H1 (cell line): ENCODE results near the gene AMN1. TPM values are rescaled to one million over a fixed set of nuclear protein-coding genes. Genes with fewer than 3 reads are reported as not detected.
"Not testable (repeated sequence)": the region's sequence is repeated elsewhere in the genome, so short reads cannot be mapped to it uniquely, and the experiment has no call there.

Experiments
- CTCF ChIA-PET: fragments of 300-600 bp; sonication (Branson Sonifier 250); formaldehyde crosslinking; loops from one replicate; lab custom pipeline; 2021; ENCODE audit not compliant: partially characterized antibody; lab: Charles Lee
- POLR2A ChIA-PET: fragments of 300-600 bp; sonication (Branson Sonifier 250); formaldehyde crosslinking; loops from one replicate; lab custom pipeline; 2021; ENCODE audit warnings: inconsistent platforms; ENCODE audit not compliant: partially characterized antibody; lab: Charles Lee
- DNase-seq, 2 experiments: peaks; one replicate each; pipeline versions ENCODE4 v3.0.0 to v3.0.0-alpha.2; 2010 to 2022; ENCODE audit warnings: low spot score in 2 of 2, low read depth in 1 of 2, mixed read lengths in 1 of 2
- FAIRE-seq: peaks from 2 replicates; lab custom pipeline; 2011; peaks lifted over from hg19 to GRCh38; lab: Jason Lieb, UNC
- H2AFZ ChIP-seq: 2 replicates; pipeline ENCODE4 v1.8.1; 2012; ENCODE audit warnings: low read length, inconsistent platforms
- H2AK5ac ChIP-seq: 2 replicates; pipeline ENCODE4 v1.6.1; 2013; ENCODE audit warnings: low read depth, low read length
- H2BK120ac ChIP-seq: replicated peaks from 2 replicates; pipeline ENCODE3; 2013; ENCODE audit warnings: low read depth, low read length, inconsistent platforms
- H2BK12ac ChIP-seq: 2 replicates; pipeline ENCODE4 v1.6.1; 2013; ENCODE audit warnings: low read depth, low read length
- H2BK15ac ChIP-seq: 2 replicates; pipeline ENCODE4 v1.6.1; 2013; ENCODE audit warnings: low read length
- H2BK20ac ChIP-seq: 2 replicates; pipeline ENCODE4 v1.6.1; 2013; ENCODE audit warnings: low read length
- H2BK5ac ChIP-seq: 2 replicates; pipeline ENCODE4 v1.6.1; 2013; ENCODE audit warnings: low read depth, low read length
- H3K14ac ChIP-seq: 2 replicates; pipeline ENCODE4 v1.6.1; 2013; ENCODE audit warnings: inconsistent platforms; ENCODE audit not compliant: insufficient read length
- H3K18ac ChIP-seq: 2 replicates; pipeline ENCODE4 v1.6.1; 2013; ENCODE audit warnings: low read length; ENCODE audit errors: extremely low read depth
- H3K23ac ChIP-seq: 2 replicates; pipeline ENCODE4 v1.6.1; 2013; ENCODE audit warnings: inconsistent platforms; ENCODE audit not compliant: insufficient read length
- H3K23me2 ChIP-seq: 2 replicates; pipeline ENCODE4 v1.6.1; 2013; ENCODE audit warnings: low read depth, low read length
- H3K27ac ChIP-seq: 2 replicates; pipeline ENCODE4 v1.6.1; 2011; ENCODE audit warnings: low read depth, low read length, inconsistent platforms
- H3K27me3 ChIP-seq, 4 experiments: replicated peaks in 1 of 4; 1 replicate in 1 of 4; 2 replicates in 3 of 4; pipeline versions ENCODE4 v1.6.1 to v1.8.1; 2011 to 2013; ENCODE audit warnings: low read length in 3 of 4, mild to moderate bottlenecking in 3 of 4, inconsistent platforms in 2 of 4, mixed read lengths in 2 of 4, moderate library complexity in 1 of 4; ENCODE audit not compliant: control insufficient read depth in 3 of 4, insufficient read depth in 3 of 4; ENCODE audit errors: extremely low read depth in 1 of 4
- H3K36me3 ChIP-seq, 4 experiments: 2 replicates each; pipeline versions ENCODE4 v1.6.1 to v1.8.1; 2011 to 2013; ENCODE audit warnings: mild to moderate bottlenecking in 4 of 4, low read length in 3 of 4, moderate library complexity in 2 of 4, control low read depth in 1 of 4, inconsistent platforms in 1 of 4; ENCODE audit not compliant: insufficient read depth in 4 of 4, control insufficient read depth in 2 of 4
- H3K4ac ChIP-seq: replicated peaks from 2 replicates; pipeline ENCODE3; 2013; ENCODE audit warnings: low read length, low read depth, mixed read lengths, inconsistent platforms; ENCODE audit not compliant: insufficient read length
- H3K4me1 ChIP-seq, 4 experiments: replicated peaks in 1 of 4; 1 replicate in 1 of 4; 2 replicates in 3 of 4; pipeline versions ENCODE4 v1.6.1 to v1.8.1; 2011 to 2013; ENCODE audit warnings: low read length in 3 of 4, inconsistent platforms in 2 of 4, mixed read lengths in 1 of 4; ENCODE audit not compliant: insufficient read depth in 4 of 4, control insufficient read depth in 3 of 4
- H3K4me2 ChIP-seq, 2 experiments: 2 replicates each; pipeline versions ENCODE4 v1.6.1 to v1.8.1; 2011 to 2013; ENCODE audit warnings: low read depth in 2 of 2, low read length in 2 of 2, control low read depth in 1 of 2, inconsistent platforms in 1 of 2, mild to moderate bottlenecking in 1 of 2; ENCODE audit not compliant: insufficient read depth in 1 of 2
- H3K4me3 ChIP-seq, 4 experiments: fragments of 200-600, 300-600 bp in 1 of 4; sonication (generic), shearing (Covaris generic), sonication (Bioruptor Twin) in 1 of 4; 2 replicates each; pipeline versions ENCODE4 v1.5.1 to v1.8.1; 2011 to 2016; ENCODE audit warnings: low read length in 4 of 4, low read depth in 3 of 4, control low read depth in 2 of 4, inconsistent platforms in 2 of 4, mild to moderate bottlenecking in 2 of 4, mixed read lengths in 1 of 4, moderate library complexity in 1 of 4; ENCODE audit not compliant: insufficient read depth in 2 of 4; ENCODE audit errors: extremely low read depth in 1 of 4
- H3K56ac ChIP-seq: replicated peaks from 2 replicates; pipeline ENCODE3; 2013; ENCODE audit warnings: low read depth, mild to moderate bottlenecking, mixed read lengths, low read length, inconsistent platforms; ENCODE audit not compliant: insufficient read length
- H3K79me1 ChIP-seq: 2 replicates; pipeline ENCODE4 v1.6.1; 2013; ENCODE audit warnings: low read depth, low read length, control low read depth
- H3K79me2 ChIP-seq, 2 experiments: 2 replicates each; pipeline versions ENCODE4 v1.6.1 to v1.8.1; 2012 to 2013; ENCODE audit warnings: low read length in 2 of 2, mild to moderate bottlenecking in 2 of 2, inconsistent platforms in 1 of 2; ENCODE audit not compliant: insufficient read depth in 2 of 2, control insufficient read depth in 1 of 2
- H3K9ac ChIP-seq, 4 experiments: replicated peaks in 1 of 4; 1 replicate in 1 of 4; 2 replicates in 3 of 4; pipeline versions ENCODE4 v1.6.1 to v1.8.1; 2011 to 2013; ENCODE audit warnings: low read depth in 3 of 4, low read length in 3 of 4, control low read depth in 2 of 4, mild to moderate bottlenecking in 2 of 4, moderate library complexity in 2 of 4, inconsistent platforms in 1 of 4; ENCODE audit errors: extremely low read depth in 1 of 4
- H3K9me3 ChIP-seq, 2 experiments: 2 replicates each; pipeline versions ENCODE4 v1.6.1 to v1.8.1; 2012 to 2013; ENCODE audit warnings: mild to moderate bottlenecking in 2 of 2, moderate library complexity in 2 of 2, control low read depth in 1 of 2, inconsistent platforms in 1 of 2, low read depth in 1 of 2, low read length in 1 of 2, mixed read lengths in 1 of 2; ENCODE audit not compliant: insufficient read depth in 2 of 2
- H4K20me1 ChIP-seq, 2 experiments: replicated peaks in 1 of 2; 2 replicates each; pipeline versions ENCODE3 to v1.8.1; 2011 to 2013; ENCODE audit warnings: inconsistent platforms in 2 of 2, low read length in 2 of 2, mild to moderate bottlenecking in 1 of 2; ENCODE audit not compliant: insufficient read depth in 2 of 2, control insufficient read depth in 1 of 2
- H4K5ac ChIP-seq: 2 replicates; pipeline ENCODE4 v1.6.1; 2013; ENCODE audit warnings: low read length, low read depth, mixed read lengths, inconsistent platforms; ENCODE audit not compliant: insufficient read length
- H4K8ac ChIP-seq: 2 replicates; pipeline ENCODE4 v1.8.0; 2013; ENCODE audit warnings: mild to moderate bottlenecking, moderate library complexity, low read length, inconsistent platforms; ENCODE audit not compliant: insufficient read depth; ENCODE audit errors: extremely low read depth
- H4K91ac ChIP-seq: replicated peaks from 2 replicates; pipeline ENCODE3; 2013; ENCODE audit warnings: low read length, mixed read lengths, inconsistent platforms; ENCODE audit not compliant: insufficient read length
- ASH2L ChIP-seq: fragments of 200-600, 300-600 bp; sonication (generic); IDR thresholded peaks from one replicate; pipeline ENCODE4 v1.7.1; 2017; ENCODE audit warnings: low read length
- EP300 ChIP-seq, 2 experiments: IDR thresholded peaks; 1 replicate in 1 of 2; 2 replicates in 1 of 2; pipeline ENCODE4 v1.6.1; 2011 to 2012; ENCODE audit warnings: low read depth in 2 of 2, low read length in 2 of 2, mild to moderate bottlenecking in 2 of 2, borderline replicate concordance in 1 of 2, inconsistent platforms in 1 of 2, moderate library complexity in 1 of 2
- RBBP5 ChIP-seq: IDR thresholded peaks from 2 replicates; pipeline ENCODE4 v1.7.1; 2012; ENCODE audit warnings: low read depth, mild to moderate bottlenecking, inconsistent platforms, low read length, moderate library complexity, borderline replicate concordance
- YY1 ChIP-seq: IDR thresholded peaks from 2 replicates; pipeline ENCODE4 v1.6.1; 2011; ENCODE audit warnings: low read depth, mild to moderate bottlenecking, low read length
- WGBS, 2 experiments: shearing (Covaris generic) in 1 of 2; methylation state at CpG; one replicate each; pipeline versions ENCODE4 v1.1.6 to v1.1.7; 2013 to 2015; ENCODE audit warnings: low lambda C conversion rate in 2 of 2, mixed read lengths in 2 of 2, inconsistent platforms in 1 of 2, low coverage in 1 of 2, missing lambda C conversion rate in 1 of 2; ENCODE audit not compliant: insufficient replicate concordance in 2 of 2, insufficient coverage in 1 of 2, insufficient read length in 1 of 2; ENCODE audit errors: extremely low coverage in 1 of 2, missing lambda C conversion rate in 1 of 2; 5-methylcytosine and 5-hydroxymethylcytosine counted together
- polyA plus RNA-seq, 7 experiments: library from polyadenylated mRNA; depleted of rRNA in 3 of 7; stranded (reverse) in 5 of 7; unstranded in 2 of 7; fragments of >200 nt in 5 of 7; fragments of 200-250 nt in 2 of 7; gene quantifications; 1 replicate in 5 of 7; 2 replicates in 1 of 7; 4 replicates in 1 of 7; pipeline versions ENCODE4 v1.2.1 to v1.2.3, GENCODE V29; 2011 to 2013; ENCODE audit warnings: missing spikeins in 2 of 7, mixed read lengths in 2 of 7
- total RNA-seq: library from RNA; stranded (reverse); fragmentation: NEBNext Ultra II Directional; extraction: Animal tissue kit (Norgen Biotek cat#: 25700); gene quantifications from 2 replicates; pipeline ENCODE4 v1.2.1, GENCODE V29; 2021

AMN1 gene
- total and polyA plus RNA-seq, 2 of the 8 experiments (the other 6 are each of a cell fraction or from before 2014, with no cell fraction given), result 7.5 to 13.8 TPM

- not testable (repeated sequence) for FAIRE-seq, H3K79me1 ChIP-seq, H3K4me1 ChIP-seq, H2AFZ ChIP-seq, H2BK120ac ChIP-seq, H3K9me3 ChIP-seq, H4K20me1 ChIP-seq, H4K8ac ChIP-seq, H2AK5ac ChIP-seq, H3K4ac ChIP-seq, H3K9ac ChIP-seq, H2BK20ac ChIP-seq, H3K27me3 ChIP-seq, H3K36me3 ChIP-seq, H3K27ac ChIP-seq, H3K23me2 ChIP-seq, H3K23ac ChIP-seq, H3K56ac ChIP-seq, H3K79me2 ChIP-seq, H4K91ac ChIP-seq, H3K14ac ChIP-seq
- TF ChIP-seq RBBP5 (peak; percentile 54; the same call in 1 of the 2 replicates), EP300 (IDR thresholded peaks at IDR 0.05; ENCODE audit: borderline replicate concordance in 1 of 2, low read depth in 2 of 2, low read length in 2 of 2) (0 out of 3 replicates have a peak, but pooled peaks of 1 of the 2 experiments have one; percentile 15), YY1 (0 out of 2 replicates have a peak, but pooled peaks have one; percentile 58), ASH2L (peak; percentile 52)
- ChIA-PET CTCF (interaction anchor here (1.2 kb wide), 1 partner anchor 36 kb away, joined by 4 read pairs; no protein-coding TSS in a partner anchor), POLR2A (interaction anchor here (0.6 to 0.7 kb wide), 2 partner anchors 93 to 306 kb away, joined by 3 read pairs; no protein-coding TSS in a partner anchor)
- Histone ChIP-seq H2BK12ac (peak overlapping the region; percentile 53), H2BK15ac (peak overlapping the region; percentile 54; the same call in 1 of the 2 replicates), H2BK5ac (peak overlapping the region; percentile 30; the same call in 1 of the 2 replicates), H3K18ac (peak overlapping the region; percentile 82), H4K5ac (peak overlapping the region; percentile 21), H3K4me3 (peak overlapping the region in 1 of 4 experiments; percentile 5; a peak in 1 of 8 replicates), H3K4me2 (peak overlapping the region; percentile 31 to 58; a peak in 2 of 4 replicates)
- peak; percentile 31 to 73 for DNase-seq
- 73% methylated on average over 15 of the region's 15 CpGs; no CpG with 5 or more reads in 1 of the 2 experiments for WGBS, 2 experiments
Measured at GRCh38 chr12:31718542-31719198, 10.2 kb downstream of the AMN1 start.
